Islet precursor cell (in vitro differentiated cells): Measurements from ENCODE around the gene HOXB9.

Experiments used
- DNase-seq: peaks from one replicate; pipeline ENCODE4 v3.0.0-alpha.2; 2018

The HOXB9 gene

GRCh38 chr17:48610282-48611211 is 15.6 kb downstream of the HOXB9 start, which contains the start of gene HOXB7:
Gene HOXB7, minus strand, starts transcription at chr17:48611017. Its CDS starts 99 bp downstream, at chr17:48610918.
- peak; percentile 83 for DNase-seq

GRCh38 chr17:48609759-48610281 is 16.3 kb downstream of the HOXB9 start:
- no peak for DNase-seq

- DNase-seq: peak; percentile 87
Observed at GRCh38 chr17:48609033-48609432, 17.1 kb downstream of the HOXB9 start.

GRCh38 chr17:48608494-48608834 is 17.7 kb downstream of the HOXB9 start:
- no peak for DNase-seq

- no peak for DNase-seq
Observed at GRCh38 chr17:48606892-48607614, 19.1 kb downstream of the HOXB9 start.

- peak; percentile 75 for DNase-seq
Observed at GRCh38 chr17:48605991-48606891, 19.9 kb downstream of the HOXB9 start.

- DNase-seq: peak; percentile 68
Observed at GRCh38 chr17:48605409-48605919, 20.7 kb downstream of the HOXB9 start.

GRCh38 chr17:48604770-48605329 is 21.3 kb downstream of the HOXB9 start, which contains the start of gene HOXB6:
Gene HOXB6, minus strand, starts transcription at chr17:48604986. Its CDS starts 6,836 bp downstream, at chr17:48598150.
- no peak for DNase-seq

- peak; percentile 88 for DNase-seq
Observed at GRCh38 chr17:48603959-48604769, 22.0 kb downstream of the HOXB9 start.

- DNase-seq: peak; percentile 87
Observed at GRCh38 chr17:48601539-48602425, 24.4 kb downstream of the HOXB9 start.

GRCh38 chr17:48601207-48601538 is 25.0 kb downstream of the HOXB9 start:
- DNase-seq: no peak

- peak; percentile 97 for DNase-seq
Observed at GRCh38 chr17:48600244-48601098, 25.7 kb downstream of the HOXB9 start.

GRCh38 chr17:48599354-48599753 is 26.8 kb downstream of the HOXB9 start:
- no peak for DNase-seq

- DNase-seq: peak; percentile 79
Observed at GRCh38 chr17:48598736-48599135, 27.4 kb downstream of the HOXB9 start.

GRCh38 chr17:48597778-48598631 is 28.2 kb downstream of the HOXB9 start:
- peak; percentile 82 for DNase-seq

GRCh38 chr17:48597528-48597777 is 28.7 kb downstream of the HOXB9 start:
- no peak for DNase-seq

GRCh38 chr17:48596735-48597527 is 29.2 kb downstream of the HOXB9 start:
- peak; percentile 71 for DNase-seq
